ENCODE data around the gene VKORC1. TPM values are rescaled to one million over a fixed set of nuclear protein-coding genes. Genes with fewer than 3 reads are reported as not detected.

The VKORC1 gene
- total and polyA plus RNA-seq, 2 of the 8 experiments (the other 6 are each of a cell fraction or from before 2014, with no cell fraction given) = 84.1 to 483 TPM

- H3K14ac ChIP-seq (ENCODE audit: insufficient read length) = no peak overlapping the region
- H3K79me1 ChIP-seq (ENCODE audit: low read depth, low read length) = peaks cover 8% of the 10 kb centered on the region; the same call in 1 of the 2 replicates
- POLR2A ChIA-PET (ENCODE audit: partially characterized antibody) = interaction anchor here (0.7 to 2.3 kb wide), 9 partner anchors 10 to 116 kb away, joined by 3 to 10 read pairs (median 3); partner anchors contain the start of genes FUS, KAT8, ZNF646 and ZNF668
- H2BK5ac ChIP-seq (ENCODE audit: low read depth, low read length) = no peak overlapping the region
- H4K20me1 ChIP-seq (replicated peaks in 1 of 2; ENCODE audit: control insufficient read depth in 1 of 2, insufficient read depth in 2 of 2, low read length in 2 of 2) = peaks cover 0 to 15% of the 10 kb centered on the region in 2 experiments
- H2AFZ ChIP-seq (ENCODE audit: low read length) = no peak overlapping the region
- H3K56ac ChIP-seq (replicated peaks; ENCODE audit: insufficient read length, low read depth, low read length) = no peak overlapping the region
- no peaks in the 10 kb centered on the region; the same call in 1 of the 2 replicates for H3K23me2 ChIP-seq (ENCODE audit: low read depth, low read length)
- H3K4me3 ChIP-seq (ENCODE audit: extremely low read depth in 1 of 4, insufficient read depth in 2 of 4, low read depth in 3 of 4, low read length in 4 of 4) = no peak overlapping the region
- H3K23ac ChIP-seq (ENCODE audit: insufficient read length) = no peak overlapping the region
- no peak overlapping the region for H2BK120ac ChIP-seq (replicated peaks; ENCODE audit: low read depth, low read length)
- CTCF ChIA-PET (ENCODE audit: partially characterized antibody) = interaction anchor here (0.7 to 2.3 kb wide), 4 partner anchors 14 to 86 kb away, joined by 3 to 7 read pairs (median 5); no protein-coding TSS in a partner anchor
- H3K9ac ChIP-seq (replicated peaks in 1 of 4; ENCODE audit: extremely low read depth in 1 of 4, low read depth in 3 of 4, low read length in 3 of 4) = no peak overlapping the region
- no peak overlapping the region for H2BK15ac ChIP-seq (ENCODE audit: low read length)
- no peak overlapping the region for H4K91ac ChIP-seq (replicated peaks; ENCODE audit: insufficient read length, low read length)
- no peaks in the 10 kb centered on the region for H3K27me3 ChIP-seq (replicated peaks in 1 of 4; ENCODE audit: control insufficient read depth in 3 of 4, extremely low read depth in 1 of 4, insufficient read depth in 3 of 4, low read length in 3 of 4)
- peaks cover 0 to 29% of the 10 kb centered on the region in 2 experiments; a peak in 2 of 4 replicates for H3K79me2 ChIP-seq (ENCODE audit: control insufficient read depth in 1 of 2, insufficient read depth in 2 of 2, low read length in 2 of 2)
- WGBS, 2 experiments (ENCODE audit: extremely low coverage in 1 of 2, insufficient coverage in 1 of 2, insufficient read length in 1 of 2, insufficient replicate concordance in 2 of 2, low coverage in 1 of 2, low lambda C conversion rate in 2 of 2, missing lambda C conversion rate in 1 of 2) = 96% methylated on average over 56 of the region's 56 CpGs; no CpG with 5 or more reads in 1 of the 2 experiments
- no peak overlapping the region for H2BK20ac ChIP-seq (ENCODE audit: low read length)
- no peak overlapping the region for H3K18ac ChIP-seq (ENCODE audit: extremely low read depth, low read length)
- no peak overlapping the region for H2BK12ac ChIP-seq (ENCODE audit: low read depth, low read length)
- no peak overlapping the region for H3K4me2 ChIP-seq (ENCODE audit: insufficient read depth in 1 of 2, low read depth in 2 of 2, low read length in 2 of 2)
- no peak for FAIRE-seq
- no peak overlapping the region for H2AK5ac ChIP-seq (ENCODE audit: low read depth, low read length)
- no peaks in the 10 kb centered on the region for H3K4me1 ChIP-seq (replicated peaks in 1 of 4; ENCODE audit: control insufficient read depth in 3 of 4, insufficient read depth in 4 of 4, low read length in 3 of 4)
- H3K36me3 ChIP-seq (ENCODE audit: control insufficient read depth in 2 of 4, insufficient read depth in 4 of 4, low read length in 3 of 4) = peaks cover 6 to 28% (median 14%) of the 10 kb centered on the region in 4 experiments; a peak in 6 of 8 replicates
- no peak for DNase-seq (ENCODE audit: low read depth in 1 of 2, low spot score in 2 of 2)
- H3K4ac ChIP-seq (replicated peaks; ENCODE audit: insufficient read length, low read depth, low read length) = no peak overlapping the region
- H3K27ac ChIP-seq (ENCODE audit: low read depth, low read length) = no peak overlapping the region
- H3K9me3 ChIP-seq (ENCODE audit: insufficient read depth in 2 of 2, low read depth in 1 of 2, low read length in 1 of 2) = no peaks in the 10 kb centered on the region
- no peak overlapping the region for H4K5ac ChIP-seq (ENCODE audit: insufficient read length, low read depth, low read length)
- H4K8ac ChIP-seq (ENCODE audit: extremely low read depth, insufficient read depth, low read length) = 0 out of 2 replicates have a peak overlapping the region, but pooled peaks have one; percentile 5
- TF ChIP-seq SIRT6 (IDR thresholded peaks at IDR 0.05; ENCODE audit: low read length) (no peak), SUZ12 (IDR thresholded peaks at IDR 0.05; ENCODE audit: low read length) (no peak), RBBP5 (IDR thresholded peaks at IDR 0.05; ENCODE audit: borderline replicate concordance, low read depth, low read length) (no peak), TAF7 (optimal IDR thresholded peaks at IDR 0.05; ENCODE audit: borderline replicate concordance, low read depth, low read length) (no peak), FOSL1 (IDR thresholded peaks at IDR 0.05; ENCODE audit: insufficient read depth, low read depth, low read length) (no peak), RFX5 (IDR thresholded peaks at IDR 0.05; ENCODE audit: borderline replicate concordance, low read depth, low read length) (no peak), ATF2 (IDR thresholded peaks at IDR 0.05; ENCODE audit: low read length) (no peak), YY1 (IDR thresholded peaks at IDR 0.05; ENCODE audit: low read depth, low read length) (no peak)
- TF ChIP-seq, protein P1, sequence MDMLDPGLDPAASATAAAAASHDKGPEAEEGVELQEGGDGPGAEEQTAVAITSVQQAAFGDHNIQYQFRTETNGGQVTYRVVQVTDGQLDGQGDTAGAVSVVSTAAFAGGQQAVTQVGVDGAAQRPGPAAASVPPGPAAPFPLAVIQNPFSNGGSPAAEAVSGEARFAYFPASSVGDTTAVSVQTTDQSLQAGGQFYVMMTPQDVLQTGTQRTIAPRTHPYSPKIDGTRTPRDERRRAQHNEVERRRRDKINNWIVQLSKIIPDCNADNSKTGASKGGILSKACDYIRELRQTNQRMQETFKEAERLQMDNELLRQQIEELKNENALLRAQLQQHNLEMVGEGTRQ (IDR thresholded peaks at IDR 0.05; ENCODE audit: low read length) = no peak
Observed at GRCh38 chr16:31063843-31064611, 30.6 kb downstream of the VKORC1 start.
